ENCODE measurements around the gene CRYBB2.

DNA sequence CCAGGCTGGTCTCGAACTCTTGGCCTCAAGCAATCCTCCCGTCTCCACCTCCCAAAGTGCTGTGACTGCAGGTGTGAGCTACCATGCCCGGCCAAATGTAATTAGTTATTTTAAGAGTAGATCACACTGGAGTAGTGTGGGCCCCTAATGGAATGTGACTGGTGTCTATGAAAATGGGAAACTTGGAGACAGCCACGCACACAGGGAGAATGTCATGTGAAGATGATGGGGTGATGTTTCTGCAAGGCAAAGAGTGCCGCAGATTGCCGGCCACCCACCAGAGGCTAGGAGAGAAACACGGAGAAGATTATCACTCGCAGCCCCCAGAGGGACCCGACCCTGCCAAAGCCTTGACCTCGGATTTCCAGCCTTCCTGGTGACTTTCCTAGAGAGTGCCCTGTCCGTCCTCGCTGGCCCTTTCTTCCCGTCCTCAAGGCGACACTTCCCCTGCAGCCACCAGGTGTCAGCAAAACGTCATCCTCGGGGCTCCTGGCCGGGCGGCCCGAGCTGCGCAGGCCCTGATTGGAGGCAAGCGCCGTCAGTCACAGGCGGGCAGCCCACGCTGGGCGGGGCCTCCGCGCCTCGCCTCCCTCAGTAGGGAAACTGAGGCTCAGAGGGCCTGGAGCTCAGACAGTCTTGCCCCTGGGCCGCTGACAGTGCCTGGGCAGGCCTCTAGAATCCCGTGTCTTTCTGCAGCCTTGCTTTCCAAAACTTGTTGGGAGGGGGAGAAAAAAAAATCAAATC is 16.3 kb downstream of the CRYBB2 start:
- TF ChIP-seq, protein P1, sequence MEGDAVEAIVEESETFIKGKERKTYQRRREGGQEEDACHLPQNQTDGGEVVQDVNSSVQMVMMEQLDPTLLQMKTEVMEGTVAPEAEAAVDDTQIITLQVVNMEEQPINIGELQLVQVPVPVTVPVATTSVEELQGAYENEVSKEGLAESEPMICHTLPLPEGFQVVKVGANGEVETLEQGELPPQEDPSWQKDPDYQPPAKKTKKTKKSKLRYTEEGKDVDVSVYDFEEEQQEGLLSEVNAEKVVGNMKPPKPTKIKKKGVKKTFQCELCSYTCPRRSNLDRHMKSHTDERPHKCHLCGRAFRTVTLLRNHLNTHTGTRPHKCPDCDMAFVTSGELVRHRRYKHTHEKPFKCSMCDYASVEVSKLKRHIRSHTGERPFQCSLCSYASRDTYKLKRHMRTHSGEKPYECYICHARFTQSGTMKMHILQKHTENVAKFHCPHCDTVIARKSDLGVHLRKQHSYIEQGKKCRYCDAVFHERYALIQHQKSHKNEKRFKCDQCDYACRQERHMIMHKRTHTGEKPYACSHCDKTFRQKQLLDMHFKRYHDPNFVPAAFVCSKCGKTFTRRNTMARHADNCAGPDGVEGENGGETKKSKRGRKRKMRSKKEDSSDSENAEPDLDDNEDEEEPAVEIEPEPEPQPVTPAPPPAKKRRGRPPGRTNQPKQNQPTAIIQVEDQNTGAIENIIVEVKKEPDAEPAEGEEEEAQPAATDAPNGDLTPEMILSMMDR (IDR thresholded peaks at IDR 0.05), result peak; percentile 60
- TF ChIP-seq EZH2 (IDR thresholded peaks at IDR 0.05; ENCODE audit: borderline replicate concordance, insufficient read depth, low read depth, low read length, poor library complexity, severe bottlenecking), result no peak
